Stomach (tissue), 19 donors: ENCODE results near the gene EEF1A2. TPM values are rescaled to one million over a fixed set of nuclear protein-coding genes. Genes with fewer than 3 reads are reported as not detected.

Source experiments
- DNase-seq, 2 donors: peaks; one replicate each; pipeline versions ENCODE4 v3.0.0 to v3.0.0-alpha.2; 2013 to 2019
- H3K27ac ChIP-seq, 5 donors: fragments of 200-600 bp in 4 of 5; sonication (generic) in 4 of 5; one replicate each; pipeline ENCODE4 v1.5.1; 2013 to 2019; ENCODE audit warnings: mild to moderate bottlenecking in 1 of 5, moderate library complexity in 1 of 5
- H3K27me3 ChIP-seq, 3 donors: fragments of 200-600 bp; sonication (generic); one replicate each; pipeline ENCODE4 v1.5.1; 2017 to 2019; ENCODE audit warnings: mixed run types in 1 of 3
- H3K36me3 ChIP-seq, 4 donors: fragments of 200-600 bp; sonication (generic); 1 replicate in 3 of 4; 2 replicates in 1 of 4; pipeline ENCODE4 v1.5.1; 2016 to 2019
- H3K4me1 ChIP-seq, 4 donors: fragments of 200-600 bp; sonication (generic); one replicate each; pipeline ENCODE4 v1.5.1; 2016 to 2019
- H3K4me3 ChIP-seq, 4 donors: fragments of 200-600 bp; sonication (generic) in 3 of 4; one replicate each; pipeline ENCODE4 v1.5.1; 2016 to 2019; ENCODE audit warnings: mild to moderate bottlenecking in 1 of 4
- H3K9me3 ChIP-seq, 4 donors: fragments of 200-600 bp; sonication (generic); one replicate each; pipeline ENCODE4 v1.5.1; 2016 to 2019
- EP300 ChIP-seq: sonication (generic); formaldehyde crosslinking; IDR thresholded peaks from one replicate; pipeline ENCODE4 v1.6.1; 2017; ENCODE audit warnings: antibody characterized with exemption
- POLR2A ChIP-seq, 4 donors: fragments of 450-650 bp; IDR thresholded peaks; one replicate each; pipeline ENCODE4 v1.6.1; 2016; ENCODE audit warnings: antibody characterized with exemption in 4 of 4, control low read depth in 2 of 4, mild to moderate bottlenecking in 1 of 4, moderate library complexity in 1 of 4
- POLR2AphosphoS5 ChIP-seq, 3 donors: sonication (generic); formaldehyde crosslinking; IDR thresholded peaks; one replicate each; pipeline ENCODE4 v1.6.1; 2016; ENCODE audit warnings: antibody characterized with exemption in 3 of 3
- WGBS, 5 donors: extraction: QIAGEN DNeasy Blood & Tissue Kit in 3 of 5; methylation state at CpG; one replicate each; pipeline versions ENCODE4 v1.1.5 to v1.1.7; 2013 to 2018; 5-methylcytosine and 5-hydroxymethylcytosine counted together
- intact Hi-C: fragments of 100-400 bp; cut with DNase I; formaldehyde crosslinking; loops from one replicate; pipeline ENCODE4 v1.15.1; 2023; ENCODE audit warnings: low total_unique reads
- long read RNA-seq, 10 donors: transcript quantifications; one replicate each; lab custom pipeline, GENCODE V29; 2026
- polyA plus RNA-seq, 3 donors: library from polyadenylated mRNA; stranded (reverse); fragments of 200-250 nt; gene quantifications; one replicate each; pipeline ENCODE4 v1.2.3, GENCODE V29; 2013
- total RNA-seq, 5 donors: library from RNA; depleted of rRNA; stranded (reverse); fragments of >200 nt; gene quantifications; one replicate each; pipeline versions ENCODE4 v1.1.0 to v1.2.3, GENCODE V29; 2014 to 2016
- TF ChIP-seq, protein P1 (sequence below), 7 experiments: fragments of 450-650 bp in 4 of 7; fragments of 200-600 bp in 3 of 7; sonication (generic) in 3 of 7; IDR thresholded peaks; one replicate each; pipeline ENCODE4 v1.5.1; 2016 to 2019; ENCODE audit warnings: antibody characterized with exemption in 7 of 7, control low read depth in 2 of 7, mild to moderate bottlenecking in 1 of 7
- donor health status: healthy with polysubstance abuse.
- donor health status: Bipolar disorder and iron deficiency.
- donor health status: healthy.

Gene EEF1A2
- total RNA-seq (10 to 100 TPM in 2 of 5 donors, 1 to 10 TPM in 1, under 1 TPM in 1, not detected in 1; 0.58 to 64.8 (median 16.7) TPM), polyA plus RNA-seq (10 to 100 TPM in 2 of 3 donors, 1 to 10 TPM in 1; 4.6 to 53.0 (median 25.0) TPM)
- long read RNA-seq, donor 1, partial matches to known transcripts = 0 of 3 reads
- long read RNA-seq, donor 1, other reads (novel, unspliced or antisense) = 0 of 3 reads
- long read RNA-seq, donor 2, transcript EEF1A2-201 (8 exons, 2,014 nt) = major isoform, 9 of 1,197 reads
- long read RNA-seq, donor 2, partial matches to known transcripts = 1,161 of 1,197 reads
- long read RNA-seq, donor 2, other reads (novel, unspliced or antisense) = 27 of 1,197 reads
- long read RNA-seq, donor 3, transcript EEF1A2-201 (8 exons, 2,014 nt) = major isoform, 6 of 612 reads
- long read RNA-seq, donor 3, partial matches to known transcripts = 580 of 612 reads
- long read RNA-seq, donor 3, other reads (novel, unspliced or antisense) = 25 of 612 reads
- long read RNA-seq, donor 4 = 0 reads
- long read RNA-seq, donor 5, partial matches to known transcripts = 741 of 760 reads
- long read RNA-seq, donor 5, other reads (novel, unspliced or antisense) = 18 of 760 reads
- long read RNA-seq, donor 6, transcript EEF1A2-201 (8 exons, 2,014 nt) = major isoform, 16 of 27 reads
- long read RNA-seq, donor 6, partial matches to known transcripts = 11 of 27 reads
- long read RNA-seq, donor 6, other reads (novel, unspliced or antisense) = 0 of 27 reads
- long read RNA-seq, donor 7, partial matches to known transcripts = 1,052 of 1,076 reads
- long read RNA-seq, donor 7, other reads (novel, unspliced or antisense) = 21 of 1,076 reads
- long read RNA-seq, donor 8, partial matches to known transcripts = 952 of 989 reads
- long read RNA-seq, donor 8, other reads (novel, unspliced or antisense) = 34 of 989 reads
- long read RNA-seq, donor 9, partial matches to known transcripts = 1,150 of 1,174 reads
- long read RNA-seq, donor 9, other reads (novel, unspliced or antisense) = 23 of 1,174 reads
- long read RNA-seq, donor 10, partial matches to known transcripts = 412 of 418 reads
- long read RNA-seq, donor 10, other reads (novel, unspliced or antisense) = 5 of 418 reads

DNA sequence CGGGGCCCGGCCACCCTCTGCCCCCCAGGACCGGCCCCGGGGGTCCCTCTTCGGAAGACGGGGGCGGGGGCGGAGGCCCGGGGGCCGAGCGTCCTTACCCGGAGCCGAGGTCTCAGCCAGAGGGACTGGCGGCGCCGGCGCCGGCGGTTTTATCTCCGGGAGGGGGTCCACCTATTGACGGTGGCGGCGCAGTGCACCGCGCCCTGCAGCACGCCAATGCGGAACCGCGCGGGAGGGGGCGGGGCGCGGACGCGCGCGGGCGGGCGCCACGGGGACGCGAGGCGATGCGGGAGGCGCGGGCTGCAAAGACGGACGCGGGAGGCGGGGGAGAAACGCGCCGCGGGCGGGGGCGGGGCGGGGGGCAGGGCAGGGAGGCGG lies at the start of gene EEF1A2:
Gene EEF1A2 (minus strand): TSS at position 124 of the 378 bp plus-strand sequence. CDS start 1,320 bp downstream, outside the sequence.
- peaks cover 0 to 2% (median 0%) of the 10 kb centered on the region in 4 donors for H3K9me3 ChIP-seq
- intact Hi-C loops = no loop called here
- H3K4me1 ChIP-seq = peaks cover 26 to 43% (median 41%) of the 10 kb centered on the region in 4 donors
- TF ChIP-seq, protein P1, sequence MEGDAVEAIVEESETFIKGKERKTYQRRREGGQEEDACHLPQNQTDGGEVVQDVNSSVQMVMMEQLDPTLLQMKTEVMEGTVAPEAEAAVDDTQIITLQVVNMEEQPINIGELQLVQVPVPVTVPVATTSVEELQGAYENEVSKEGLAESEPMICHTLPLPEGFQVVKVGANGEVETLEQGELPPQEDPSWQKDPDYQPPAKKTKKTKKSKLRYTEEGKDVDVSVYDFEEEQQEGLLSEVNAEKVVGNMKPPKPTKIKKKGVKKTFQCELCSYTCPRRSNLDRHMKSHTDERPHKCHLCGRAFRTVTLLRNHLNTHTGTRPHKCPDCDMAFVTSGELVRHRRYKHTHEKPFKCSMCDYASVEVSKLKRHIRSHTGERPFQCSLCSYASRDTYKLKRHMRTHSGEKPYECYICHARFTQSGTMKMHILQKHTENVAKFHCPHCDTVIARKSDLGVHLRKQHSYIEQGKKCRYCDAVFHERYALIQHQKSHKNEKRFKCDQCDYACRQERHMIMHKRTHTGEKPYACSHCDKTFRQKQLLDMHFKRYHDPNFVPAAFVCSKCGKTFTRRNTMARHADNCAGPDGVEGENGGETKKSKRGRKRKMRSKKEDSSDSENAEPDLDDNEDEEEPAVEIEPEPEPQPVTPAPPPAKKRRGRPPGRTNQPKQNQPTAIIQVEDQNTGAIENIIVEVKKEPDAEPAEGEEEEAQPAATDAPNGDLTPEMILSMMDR (IDR thresholded peaks at IDR 0.05) = peak in 1 of 7 experiments; percentile 16
- TF ChIP-seq POLR2A (IDR thresholded peaks at IDR 0.05) = no peak
- TF ChIP-seq EP300 = no peak
- no peak for TF ChIP-seq POLR2AphosphoS5 (IDR thresholded peaks at IDR 0.05)
- peak; percentile 60 to 78 for DNase-seq
- peak within 1 kb of the TSS in 1 of 5 donors; percentile 24 for H3K27ac ChIP-seq
- 0 to 2% (median 1%) methylated on average over 8 to 58 of the region's 58 CpGs for WGBS, 5 donors
- peaks cover 11 to 93% (median 64%) of the 10 kb centered on the region in 3 donors for H3K27me3 ChIP-seq
- H3K36me3 ChIP-seq = no peaks in the 10 kb centered on the region
- peak within 1 kb of the TSS; percentile 44 to 56 (median 48) for H3K4me3 ChIP-seq

DNA sequence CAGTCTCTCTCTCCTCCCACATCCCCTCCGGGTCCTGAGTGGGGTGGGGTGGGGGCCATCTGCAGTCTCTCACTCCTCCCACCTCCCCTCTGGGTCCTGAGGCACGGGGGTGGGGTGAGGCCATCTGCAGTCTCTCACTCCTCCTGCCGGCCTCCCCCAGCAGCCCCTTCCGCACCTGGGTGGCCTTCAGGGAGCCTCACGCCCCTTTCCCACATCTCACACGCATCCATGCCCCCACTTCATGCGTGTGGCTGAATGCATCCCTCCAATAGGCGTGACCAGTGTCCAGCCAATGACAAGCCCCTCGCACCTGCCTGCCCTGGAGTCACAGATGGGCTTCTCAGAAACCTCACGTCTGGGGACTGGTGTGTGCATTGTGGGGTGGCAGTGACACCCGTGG lies 49.7 kb upstream of the EEF1A2 start:
- WGBS, 5 donors = 39 to 53% (median 45%) methylated on average over 10 to 11 of the region's 11 CpGs
- peaks cover 0 to 88% (median 4%) of the 10 kb centered on the region in 3 donors for H3K27me3 ChIP-seq
- no peaks in the 10 kb centered on the region for H3K9me3 ChIP-seq
- no peak overlapping the region for H3K27ac ChIP-seq
- TF ChIP-seq, protein P1 (IDR thresholded peaks at IDR 0.05) = no peak
- no peak for TF ChIP-seq POLR2AphosphoS5 (IDR thresholded peaks at IDR 0.05)
- no peak for TF ChIP-seq EP300
- no peak for TF ChIP-seq POLR2A (IDR thresholded peaks at IDR 0.05)
- intact Hi-C loops = no loop called here
- H3K36me3 ChIP-seq = no peaks in the 10 kb centered on the region
- no peak for DNase-seq
- peaks cover 0 to 16% (median 9%) of the 10 kb centered on the region in 4 donors for H3K4me1 ChIP-seq
- no peak overlapping the region for H3K4me3 ChIP-seq

DNA sequence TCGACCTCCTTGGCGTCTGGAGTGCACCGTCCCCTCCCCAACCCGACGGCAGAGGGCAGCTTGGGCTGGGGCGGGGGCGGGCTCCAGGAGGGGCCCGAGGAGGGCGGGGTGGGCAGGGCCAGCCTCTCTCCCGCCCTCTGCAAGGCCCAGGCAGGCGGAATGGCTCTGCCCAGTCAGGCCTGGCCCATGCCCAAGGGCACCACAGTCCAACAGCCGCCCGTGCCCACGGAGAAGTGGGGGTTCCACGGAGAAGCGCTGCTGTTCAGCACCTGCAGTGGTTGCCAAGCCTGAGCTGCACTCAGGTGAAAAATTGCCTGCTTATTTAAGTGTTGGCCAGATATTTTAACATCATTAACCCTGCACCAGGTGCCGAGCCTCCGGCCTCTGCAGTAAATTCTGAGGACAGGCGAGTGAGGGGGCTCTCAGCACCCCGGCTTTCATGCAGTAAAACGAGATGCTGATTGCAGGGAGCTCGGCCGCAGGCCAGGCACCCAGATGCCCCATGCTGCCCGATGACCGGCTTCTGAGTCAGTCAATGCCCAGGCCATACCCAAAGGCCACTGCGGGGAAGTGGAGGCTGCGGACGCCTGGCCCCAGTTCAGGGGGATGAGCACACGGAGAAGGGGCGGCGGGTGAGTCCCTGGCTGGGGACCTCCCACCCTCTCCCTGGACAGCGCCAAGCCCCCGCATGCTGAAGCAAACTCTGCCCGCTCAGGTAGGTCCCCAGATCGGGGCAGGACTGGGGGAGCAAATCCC lies 49.0 kb upstream of the EEF1A2 start, which contains the start of gene SRMS:
Gene SRMS (minus strand): TSS at position 25 of the 756 bp plus-strand sequence. CDS start 286 bp downstream, outside the sequence.
- H3K9me3 ChIP-seq = no peaks in the 10 kb centered on the region
- H3K27me3 ChIP-seq = peaks cover 0 to 82% (median 4%) of the 10 kb centered on the region in 3 donors
- intact Hi-C loops = no loop called here
- H3K36me3 ChIP-seq = no peaks in the 10 kb centered on the region
- peaks cover 0 to 13% (median 3%) of the 10 kb centered on the region in 4 donors for H3K4me1 ChIP-seq
- no peak within 1 kb of the TSS for H3K27ac ChIP-seq
- 55 to 65% (median 57%) methylated on average over 26 to 35 of the region's 35 CpGs; no CpG with 5 or more reads in 1 of the 5 donors for WGBS, 5 donors
- TF ChIP-seq POLR2AphosphoS5 (IDR thresholded peaks at IDR 0.05) (no peak), EP300 (no peak), POLR2A (IDR thresholded peaks at IDR 0.05) (no peak)
- TF ChIP-seq, protein P1 (IDR thresholded peaks at IDR 0.05) = no peak
- no peak within 1 kb of the TSS for H3K4me3 ChIP-seq
- DNase-seq = no peak
